ENCODE results near the gene MAPKAPK3.

- no peak for TF ChIP-seq SNAI2 (CRISPR knock-in tag; IDR thresholded peaks at IDR 0.05)
- TF ChIP-seq TCF4 (CRISPR knock-in tag; IDR thresholded peaks at IDR 0.05; ENCODE audit: borderline replicate concordance): no peak
- TF ChIP-seq RARB (CRISPR knock-in tag; IDR thresholded peaks at IDR 0.05): no peak
Measured at GRCh38 chr3:50603261-50604109, 13.5 kb upstream of the MAPKAPK3 start.
